LNCAP (cell line): ENCODE measurements around the gene ARID3B.

Source experiments
- CTCF ChIP-seq: fragments of 450-650 bp; IDR thresholded peaks from 2 replicates; pipeline ENCODE4 v1.5.1; 2017; ENCODE audit warnings: mild to moderate bottlenecking

Gene ARID3B

GRCh38 chr15:74594455-74594854 is 53.4 kb downstream of the ARID3B start:
- TF ChIP-seq CTCF: no peak

GRCh38 chr15:74595271-74595670 is 54.3 kb downstream of the ARID3B start:
- no peak for TF ChIP-seq CTCF

- no peak for TF ChIP-seq CTCF
Measured at GRCh38 chr15:74598126-74598842, 57.3 kb downstream of the ARID3B start.

GRCh38 chr15:74599156-74599555 is 58.1 kb downstream of the ARID3B start:
- no peak for TF ChIP-seq CTCF

- no peak for TF ChIP-seq CTCF
Measured at GRCh38 chr15:74603026-74603788, 62.2 kb downstream of the ARID3B start.

GRCh38 chr15:74603789-74604705 is 63.0 kb downstream of the ARID3B start:
- no peak for TF ChIP-seq CTCF
